ENCODE measurements around the gene GPR162. TPM values are rescaled to one million over a fixed set of nuclear protein-coding genes. Genes with fewer than 3 reads are reported as not detected.

The GPR162 gene
- total and polyA plus RNA-seq, 10 of the 15 experiments (the other 5 are each of a cell fraction or from before 2014, with no cell fraction given), result not detected

- TF ChIP-seq HSF1 (IDR thresholded peaks at IDR 0.05; ENCODE audit: low read depth, low read length) (no peak), CREB1 (IDR thresholded peaks at IDR 0.05; ENCODE audit: low read depth) (peak; percentile 95), FOS (IDR thresholded peaks at IDR 0.05; ENCODE audit: borderline replicate concordance, extremely low read depth, insufficient read length) (peak; percentile 74), HCFC1 (IDR thresholded peaks at IDR 0.05; ENCODE audit: low read length) (peak; percentile 100), BCL11A (IDR thresholded peaks at IDR 0.05; ENCODE audit: low read depth, low read length) (no peak), FOXK2 (IDR thresholded peaks at IDR 0.05) (0 out of 2 replicates have a peak, but pooled peaks have one; percentile 14), TAF1 (IDR thresholded peaks at IDR 0.05; ENCODE audit: borderline replicate concordance, low read depth, low read length) (peak; percentile 63), CBFB (IDR thresholded peaks at IDR 0.05; ENCODE audit: low read depth) (no peak), MEF2B (IDR thresholded peaks at IDR 0.05; ENCODE audit: partially characterized antibody, poor library complexity, severe bottlenecking) (no peak), SREBF2 (IDR thresholded peaks at IDR 0.05; ENCODE audit: low read length) (no peak), SKIL (IDR thresholded peaks at IDR 0.05; ENCODE audit: low read depth, poor library complexity, severe bottlenecking) (no peak), MYB (IDR thresholded peaks at IDR 0.05; ENCODE audit: borderline replicate concordance, low read depth, low read length) (peak; percentile 28; the same call in 1 of the 2 replicates), HDAC2 (IDR thresholded peaks at IDR 0.05) (no peak), RBBP5 (conservative IDR thresholded peaks at IDR 0.05) (no peak), POLR2AphosphoS2 (IDR thresholded peaks at IDR 0.05; ENCODE audit: low read depth, low read length) (no peak; the same call in 1 of the 2 replicates), MTA3 (IDR thresholded peaks at IDR 0.05; ENCODE audit: borderline replicate concordance, low read length) (no peak), TARDBP (IDR thresholded peaks at IDR 0.05; ENCODE audit: borderline replicate concordance) (peak; percentile 100), ASH2L (IDR thresholded peaks at IDR 0.05; ENCODE audit: borderline replicate concordance, low read depth) (no peak), SREBF1 (IDR thresholded peaks at IDR 0.05; ENCODE audit: low read length) (peak; percentile 96)
- TF ChIP-seq, protein P1, sequence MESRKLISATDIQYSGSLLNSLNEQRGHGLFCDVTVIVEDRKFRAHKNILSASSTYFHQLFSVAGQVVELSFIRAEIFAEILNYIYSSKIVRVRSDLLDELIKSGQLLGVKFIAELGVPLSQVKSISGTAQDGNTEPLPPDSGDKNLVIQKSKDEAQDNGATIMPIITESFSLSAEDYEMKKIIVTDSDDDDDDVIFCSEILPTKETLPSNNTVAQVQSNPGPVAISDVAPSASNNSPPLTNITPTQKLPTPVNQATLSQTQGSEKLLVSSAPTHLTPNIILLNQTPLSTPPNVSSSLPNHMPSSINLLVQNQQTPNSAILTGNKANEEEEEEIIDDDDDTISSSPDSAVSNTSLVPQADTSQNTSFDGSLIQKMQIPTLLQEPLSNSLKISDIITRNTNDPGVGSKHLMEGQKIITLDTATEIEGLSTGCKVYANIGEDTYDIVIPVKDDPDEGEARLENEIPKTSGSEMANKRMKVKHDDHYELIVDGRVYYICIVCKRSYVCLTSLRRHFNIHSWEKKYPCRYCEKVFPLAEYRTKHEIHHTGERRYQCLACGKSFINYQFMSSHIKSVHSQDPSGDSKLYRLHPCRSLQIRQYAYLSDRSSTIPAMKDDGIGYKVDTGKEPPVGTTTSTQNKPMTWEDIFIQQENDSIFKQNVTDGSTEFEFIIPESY (IDR thresholded peaks at IDR 0.05), result 0 out of 2 replicates have a peak, but pooled peaks have one; percentile 39
- TF ChIP-seq, protein P2, sequence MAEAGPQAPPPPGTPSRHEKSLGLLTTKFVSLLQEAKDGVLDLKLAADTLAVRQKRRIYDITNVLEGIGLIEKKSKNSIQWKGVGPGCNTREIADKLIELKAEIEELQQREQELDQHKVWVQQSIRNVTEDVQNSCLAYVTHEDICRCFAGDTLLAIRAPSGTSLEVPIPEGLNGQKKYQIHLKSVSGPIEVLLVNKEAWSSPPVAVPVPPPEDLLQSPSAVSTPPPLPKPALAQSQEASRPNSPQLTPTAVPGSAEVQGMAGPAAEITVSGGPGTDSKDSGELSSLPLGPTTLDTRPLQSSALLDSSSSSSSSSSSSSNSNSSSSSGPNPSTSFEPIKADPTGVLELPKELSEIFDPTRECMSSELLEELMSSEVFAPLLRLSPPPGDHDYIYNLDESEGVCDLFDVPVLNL (IDR thresholded peaks at IDR 0.05; ENCODE audit: low read depth, low read length), result no peak
Observed at GRCh38 chr12:6851921-6852650, 30.5 kb downstream of the GPR162 start, which contains the start of gene USP5 (continued).

Measured in GM12878 (cell line).